GM19455 (cell line): ENCODE data around the gene GPR183.

ENCODE experiments used
- ATAC-seq: cut with Tn5 transposase; IDR thresholded peaks from one replicate; pipeline ENCODE4 v1.9.1; 2021; ENCODE audit not compliant: unreplicated experiment

The GPR183 gene, protein sequence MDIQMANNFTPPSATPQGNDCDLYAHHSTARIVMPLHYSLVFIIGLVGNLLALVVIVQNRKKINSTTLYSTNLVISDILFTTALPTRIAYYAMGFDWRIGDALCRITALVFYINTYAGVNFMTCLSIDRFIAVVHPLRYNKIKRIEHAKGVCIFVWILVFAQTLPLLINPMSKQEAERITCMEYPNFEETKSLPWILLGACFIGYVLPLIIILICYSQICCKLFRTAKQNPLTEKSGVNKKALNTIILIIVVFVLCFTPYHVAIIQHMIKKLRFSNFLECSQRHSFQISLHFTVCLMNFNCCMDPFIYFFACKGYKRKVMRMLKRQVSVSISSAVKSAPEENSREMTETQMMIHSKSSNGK

DNA sequence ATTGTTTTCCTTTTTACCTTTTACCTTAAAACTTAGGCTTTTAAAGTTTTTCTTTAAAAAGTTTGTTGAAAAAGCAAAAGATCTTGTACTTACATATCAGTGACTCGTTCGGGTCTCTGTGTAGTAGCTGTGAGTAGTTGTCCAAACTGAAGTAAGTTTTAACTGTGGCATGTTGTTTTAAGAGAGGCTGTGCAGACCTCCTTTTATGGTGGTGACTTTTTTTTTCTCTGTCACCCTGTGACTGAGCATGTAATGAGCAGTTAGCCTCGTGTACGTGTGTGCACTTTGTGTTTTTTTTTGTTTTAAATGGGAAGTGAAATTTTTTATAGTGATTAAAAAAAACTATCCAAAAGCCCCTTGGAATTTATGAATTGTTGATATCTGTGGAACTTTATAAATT, at the start of gene GPR183:
TSS of gene GPR183 (minus strand) at position 153 of the 400 bp plus-strand sequence. CDS start 11,254 bp downstream, outside the sequence.
- peak; percentile 52 for ATAC-seq

DNA sequence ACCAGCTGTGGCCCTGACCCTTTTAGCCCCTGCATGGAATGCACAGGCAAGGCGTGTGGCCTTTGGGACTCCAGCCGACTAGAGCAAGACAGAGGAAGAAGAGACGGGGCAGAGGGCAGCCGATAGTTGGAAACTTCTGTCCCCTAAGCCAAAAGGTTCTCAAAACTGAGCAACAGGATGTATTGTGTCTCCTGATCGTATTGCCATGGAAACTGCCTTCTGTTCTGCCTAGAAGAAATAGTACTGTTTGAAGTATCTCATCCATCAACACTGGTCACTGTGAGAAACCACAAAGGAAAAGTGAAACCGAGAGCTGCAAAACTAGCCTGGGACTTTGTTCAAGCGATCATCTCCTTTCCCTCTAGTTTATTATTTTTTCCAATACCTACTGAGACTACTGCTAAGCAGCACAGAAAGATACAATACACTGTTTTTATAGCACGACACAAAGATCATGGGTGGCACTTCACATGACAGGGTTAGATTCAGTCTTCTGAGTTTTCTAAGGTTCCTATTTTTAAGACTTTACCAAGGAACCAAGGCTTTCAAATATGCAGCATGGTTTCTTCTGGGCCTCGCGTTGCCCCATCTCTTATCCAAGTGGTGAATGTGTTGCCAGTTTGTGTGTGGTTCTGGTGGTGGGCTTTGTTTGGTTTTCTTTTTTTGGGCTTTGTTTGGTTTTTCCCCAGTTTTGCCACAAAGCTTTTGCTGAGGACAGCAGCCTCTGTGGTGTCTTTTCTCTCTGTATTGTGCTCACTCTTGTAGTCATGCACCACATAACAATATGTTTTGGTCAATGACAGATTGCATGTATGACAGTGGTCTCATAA, 49.3 kb upstream of the GPR183 start:
- peak; percentile 63 for ATAC-seq

DNA sequence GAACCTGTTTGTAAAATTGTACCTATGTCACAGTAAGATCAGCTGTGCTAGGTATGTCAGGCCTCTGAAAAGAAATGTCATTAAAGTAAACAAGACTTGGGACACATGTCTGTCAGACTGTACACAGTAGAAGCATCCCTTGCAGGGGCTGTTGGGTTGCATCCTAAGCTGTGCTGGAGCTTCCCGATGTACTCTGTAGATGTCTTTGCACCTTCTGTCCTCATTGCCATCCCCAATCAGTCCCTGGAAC, 48.7 kb upstream of the GPR183 start:
- ATAC-seq: no peak

DNA sequence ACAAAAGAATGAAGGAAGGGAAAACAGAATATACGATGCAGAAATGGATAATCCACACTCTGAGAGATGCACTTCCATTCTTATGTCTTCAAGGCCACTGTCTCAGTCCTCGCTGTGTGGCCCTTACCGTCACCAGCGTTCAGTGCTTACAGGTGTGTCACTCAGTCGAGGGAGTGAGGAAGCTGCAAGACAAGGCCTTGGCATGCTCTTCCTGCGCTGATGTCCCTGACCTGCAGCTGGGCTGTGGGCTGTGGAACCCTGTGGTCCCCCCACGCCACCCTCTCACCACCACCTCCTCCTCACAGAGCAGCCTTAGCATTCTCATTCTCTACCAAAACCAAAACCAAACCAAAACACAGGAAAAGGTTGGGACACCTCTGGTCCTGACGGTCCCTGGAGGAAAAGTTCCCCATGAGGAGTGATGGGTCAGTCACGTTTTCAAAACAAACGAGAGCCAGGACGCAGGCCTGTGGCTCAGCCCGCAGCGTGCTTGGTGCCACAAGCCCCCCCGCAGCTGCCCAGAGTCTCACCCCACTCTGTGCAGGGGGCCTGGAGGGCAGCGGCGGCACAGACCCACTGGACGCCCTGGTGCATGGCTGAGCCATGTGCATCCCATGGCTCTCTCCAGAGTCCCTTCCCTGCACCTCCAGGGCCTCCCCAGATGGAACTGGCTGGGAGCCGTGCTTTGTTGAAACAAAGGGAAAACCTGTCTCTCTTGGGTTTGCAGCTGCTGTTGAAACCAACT, 48.2 kb upstream of the GPR183 start:
- no peak for ATAC-seq

DNA sequence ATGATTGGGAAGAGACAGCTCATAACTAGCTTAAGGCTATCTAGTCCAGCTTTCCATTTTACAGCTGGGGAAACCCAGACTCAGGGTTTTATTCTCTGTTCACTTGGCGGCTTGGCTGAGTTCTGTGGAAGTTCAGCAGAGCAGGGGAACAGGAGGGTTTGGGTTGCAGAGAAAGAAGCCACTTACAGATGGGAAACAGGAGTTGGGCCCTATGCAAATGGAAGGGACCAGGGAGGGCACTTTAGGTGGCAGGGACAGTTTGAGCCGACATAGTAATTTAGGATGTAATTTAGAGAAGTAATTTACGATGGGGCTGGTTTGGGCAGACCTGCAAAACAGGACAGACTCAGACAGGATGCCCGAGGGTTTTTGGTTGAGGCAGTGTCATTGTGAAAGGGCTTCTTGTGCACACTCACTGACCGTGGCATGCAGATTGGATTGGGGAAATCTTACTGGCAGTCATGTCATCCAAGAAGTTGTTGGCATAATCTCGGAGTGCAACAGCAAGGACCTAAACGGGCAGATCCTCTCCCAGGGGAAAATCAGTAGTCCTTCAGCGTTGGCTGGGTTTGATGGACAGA, 47.3 kb upstream of the GPR183 start:
- no peak for ATAC-seq

DNA sequence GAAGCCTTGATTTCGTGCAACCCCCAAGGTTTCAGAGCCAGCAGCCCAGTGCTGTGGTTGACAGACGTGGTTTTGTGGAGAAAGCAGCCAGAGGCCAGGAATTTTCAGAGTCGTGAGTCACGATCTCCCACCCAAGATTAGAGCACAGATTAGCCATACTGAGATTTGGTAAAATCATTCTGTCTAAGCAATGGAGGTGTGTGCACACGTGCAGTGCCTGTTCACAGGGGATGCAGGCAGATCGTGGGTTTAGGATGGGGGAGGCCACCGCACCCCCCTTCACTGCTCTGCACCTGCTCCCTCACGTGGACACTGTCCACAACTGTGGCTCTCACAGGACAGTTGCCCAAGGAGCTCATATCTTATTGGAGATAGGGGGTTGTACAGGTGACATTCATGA, 46.6 kb upstream of the GPR183 start:
- ATAC-seq: no peak

DNA sequence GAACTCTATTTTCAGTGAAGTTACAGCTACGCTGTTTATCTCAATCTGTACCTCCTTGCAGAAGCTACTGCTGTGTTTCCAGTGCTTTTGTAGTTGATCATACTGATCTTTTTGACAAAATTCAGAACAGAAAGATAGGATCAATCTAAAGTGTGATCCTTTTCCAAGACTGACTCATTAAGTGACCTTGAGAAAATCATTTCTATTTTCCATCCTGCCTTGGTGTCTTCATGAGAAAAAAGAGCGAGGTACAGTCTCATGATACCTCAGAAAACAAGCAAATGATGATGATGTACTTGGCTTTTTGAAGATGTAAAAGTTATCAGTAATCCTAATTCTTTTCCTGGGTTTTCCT, 46.0 kb upstream of the GPR183 start:
- ATAC-seq: no peak

DNA sequence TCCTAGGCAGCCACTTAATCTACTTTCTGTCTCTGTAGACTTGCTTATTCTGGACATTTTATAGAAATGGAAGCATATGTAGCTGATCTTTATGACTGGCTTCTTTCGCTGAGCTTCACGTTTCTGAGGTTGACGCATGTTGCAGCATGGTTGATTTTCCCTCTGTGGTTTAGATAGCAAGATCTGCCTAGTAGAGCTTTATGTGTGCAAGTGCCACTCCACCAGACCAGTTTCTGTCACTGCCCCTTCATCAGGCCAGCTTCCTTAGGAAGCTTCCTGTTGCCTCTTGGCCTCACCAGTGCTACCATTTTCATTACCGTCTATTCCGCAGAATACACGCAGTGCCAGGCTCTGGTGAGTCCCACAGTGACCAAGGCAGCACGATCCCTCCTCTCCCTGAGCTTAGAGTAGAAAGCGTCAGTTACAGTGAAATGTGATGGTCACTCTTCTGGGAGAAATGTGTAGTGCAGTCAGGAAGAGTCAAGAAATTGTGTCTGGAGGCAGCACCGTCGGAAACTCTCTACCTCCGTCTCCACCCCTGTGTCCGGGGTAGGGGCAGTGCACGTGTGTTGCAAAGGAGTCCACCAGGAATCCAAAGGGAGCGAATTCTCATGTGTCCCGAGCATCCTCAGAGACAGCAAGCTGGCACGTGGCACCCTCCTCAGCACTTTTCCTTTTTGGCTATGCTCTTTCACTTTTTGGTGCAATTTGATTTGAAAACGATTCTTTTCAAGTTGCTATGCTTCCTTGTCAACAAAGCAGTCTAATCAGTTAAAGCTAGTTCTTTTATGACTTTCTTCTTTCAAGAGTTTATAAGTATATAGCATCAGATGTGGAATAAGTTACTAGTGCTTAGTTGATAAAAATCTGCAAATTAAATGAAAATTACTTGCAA, 45.4 kb upstream of the GPR183 start:
- no peak for ATAC-seq

DNA sequence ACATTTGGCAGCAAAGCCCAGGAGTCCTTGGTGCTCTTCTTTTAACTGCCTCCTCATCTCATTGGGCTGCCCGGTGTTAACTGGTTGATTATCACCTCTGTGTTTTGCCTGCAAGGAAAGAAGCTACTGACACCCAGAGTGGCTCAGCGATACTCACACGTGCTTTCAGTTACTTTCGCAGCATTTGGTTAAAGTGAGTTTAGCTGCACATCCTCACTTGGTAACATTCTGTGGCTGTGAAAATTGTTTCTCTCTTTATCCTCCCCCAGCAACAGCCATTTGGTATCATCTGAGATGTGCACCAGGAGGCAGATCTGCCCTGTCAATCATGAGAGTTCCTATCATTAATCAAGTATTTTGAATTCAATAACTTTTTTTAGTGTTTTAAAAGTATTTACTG, 44.6 kb upstream of the GPR183 start:
- no peak for ATAC-seq

DNA sequence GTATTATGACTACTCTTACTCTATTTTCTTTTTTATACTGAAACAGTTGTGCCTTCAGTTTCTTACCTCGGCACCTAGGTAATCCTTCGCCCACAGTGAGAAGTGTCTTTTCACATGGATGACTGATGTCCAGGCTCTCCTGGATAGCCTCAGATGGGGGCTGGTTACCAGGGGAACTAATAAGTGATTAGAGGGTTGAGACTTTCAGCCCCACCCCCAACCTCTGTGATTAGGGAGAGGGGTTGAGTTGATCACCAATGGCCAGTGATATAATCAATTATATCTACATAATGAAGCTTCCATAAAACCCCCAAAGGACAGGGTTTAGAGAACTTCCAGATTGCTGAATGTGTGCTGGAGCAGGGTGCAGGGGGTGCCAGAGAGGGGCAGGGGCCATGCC, 43.0 kb upstream of the GPR183 start:
- ATAC-seq: no peak

DNA sequence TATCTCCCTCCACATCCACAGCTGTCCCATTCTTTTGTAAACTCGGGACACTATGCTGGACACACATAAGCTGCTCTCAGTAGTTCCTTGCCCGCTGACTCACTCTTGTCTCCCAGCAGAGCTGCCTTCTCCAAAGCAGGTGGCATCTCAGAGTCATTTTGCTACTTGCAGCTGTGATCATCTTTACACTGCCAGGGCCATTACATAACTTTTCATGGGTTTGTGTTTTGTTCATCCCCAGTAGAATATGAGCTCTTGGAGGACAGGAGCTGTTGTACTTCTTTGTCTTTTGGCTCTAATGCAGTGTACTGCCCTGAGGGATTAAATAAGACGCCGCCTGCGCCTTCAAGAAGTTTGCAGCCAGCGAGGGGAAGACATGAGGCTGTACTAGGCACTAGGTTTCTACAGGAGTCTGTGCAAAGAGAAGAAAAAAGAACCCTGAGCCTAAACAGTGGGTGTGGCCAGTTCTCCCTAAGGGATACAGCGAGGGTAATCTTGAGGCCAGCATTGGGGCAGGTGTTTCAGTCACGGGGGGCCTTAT, 40.8 kb upstream of the GPR183 start:
- peak; percentile 71 for ATAC-seq

DNA sequence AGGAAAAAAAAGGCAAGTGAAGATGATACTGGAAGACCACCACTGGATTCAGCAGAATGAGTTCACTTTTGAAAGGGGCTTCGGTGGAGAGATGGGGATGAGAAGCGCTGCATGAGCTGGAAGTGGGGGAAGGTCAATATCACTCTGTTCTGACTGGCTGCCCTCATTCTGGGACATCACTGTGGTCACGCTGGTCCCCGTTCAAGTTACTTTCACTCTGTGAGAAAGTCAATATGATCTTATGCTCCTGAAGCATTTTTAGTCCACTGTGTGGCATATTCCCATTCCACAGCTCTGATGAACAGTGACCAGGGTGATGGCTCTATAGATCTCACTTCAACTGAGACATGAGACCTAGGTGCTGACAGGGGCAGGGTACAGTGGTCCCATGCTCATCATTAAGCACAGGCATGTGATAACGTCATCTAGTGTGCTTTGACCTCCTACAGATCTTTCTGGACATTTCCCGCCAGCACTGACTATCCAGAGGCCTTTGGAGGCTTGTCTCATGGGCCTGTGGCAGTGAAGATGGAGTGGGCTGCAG, 40.2 kb upstream of the GPR183 start:
- peak; percentile 26 for ATAC-seq

DNA sequence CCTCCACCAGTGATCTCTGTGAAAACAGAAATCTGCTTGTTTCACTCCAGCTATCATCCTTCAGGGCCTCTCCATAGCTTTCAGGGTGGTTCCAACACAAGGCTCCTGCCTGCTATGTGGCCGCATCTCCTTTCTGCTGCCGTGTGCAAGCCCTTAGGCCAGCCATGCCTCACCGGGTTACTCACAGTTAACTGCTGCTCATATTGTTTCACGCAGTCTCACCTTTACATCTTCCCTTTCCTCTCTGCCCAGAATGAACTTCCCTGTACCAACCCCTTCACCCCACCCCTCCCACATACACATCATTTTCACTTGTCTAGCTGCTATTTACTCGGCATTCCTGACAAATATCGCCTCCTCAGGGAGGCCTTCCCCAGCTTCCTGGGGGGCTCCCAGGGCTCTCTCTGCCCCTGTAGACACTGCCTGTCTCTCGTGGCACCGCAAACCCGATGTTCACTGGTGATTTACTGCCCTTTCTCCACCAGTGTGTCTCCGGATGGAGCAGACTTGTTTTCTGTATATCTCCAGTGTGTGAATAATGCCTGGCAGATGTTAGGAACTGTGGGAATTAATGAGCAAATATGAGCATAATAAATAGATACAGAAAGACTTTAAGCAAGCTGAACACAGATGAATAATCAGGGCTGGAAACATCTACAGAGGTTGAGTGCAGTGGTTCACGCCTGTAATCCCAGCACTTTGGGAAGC, 39.3 kb upstream of the GPR183 start:
- no peak for ATAC-seq

DNA sequence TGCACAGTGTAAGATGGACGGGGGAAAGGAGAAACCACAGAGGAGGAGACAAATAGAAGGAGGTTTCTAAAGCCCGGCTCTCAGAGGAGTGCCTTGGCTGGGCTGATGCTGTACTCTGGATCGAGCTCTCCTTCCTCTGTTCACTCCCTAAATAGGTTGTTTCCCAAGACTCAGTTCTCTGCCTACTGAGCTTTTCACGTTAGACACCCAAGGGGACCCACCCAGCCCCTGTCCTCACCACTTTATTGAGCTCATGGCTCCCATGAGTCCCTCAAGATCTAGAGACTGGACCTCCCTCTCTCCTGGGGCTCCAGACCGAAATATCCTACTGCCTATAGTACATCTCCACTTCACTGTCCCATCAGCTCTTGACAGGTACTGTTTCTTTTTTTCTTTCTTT, 38.1 kb upstream of the GPR183 start:
- ATAC-seq: no peak

DNA sequence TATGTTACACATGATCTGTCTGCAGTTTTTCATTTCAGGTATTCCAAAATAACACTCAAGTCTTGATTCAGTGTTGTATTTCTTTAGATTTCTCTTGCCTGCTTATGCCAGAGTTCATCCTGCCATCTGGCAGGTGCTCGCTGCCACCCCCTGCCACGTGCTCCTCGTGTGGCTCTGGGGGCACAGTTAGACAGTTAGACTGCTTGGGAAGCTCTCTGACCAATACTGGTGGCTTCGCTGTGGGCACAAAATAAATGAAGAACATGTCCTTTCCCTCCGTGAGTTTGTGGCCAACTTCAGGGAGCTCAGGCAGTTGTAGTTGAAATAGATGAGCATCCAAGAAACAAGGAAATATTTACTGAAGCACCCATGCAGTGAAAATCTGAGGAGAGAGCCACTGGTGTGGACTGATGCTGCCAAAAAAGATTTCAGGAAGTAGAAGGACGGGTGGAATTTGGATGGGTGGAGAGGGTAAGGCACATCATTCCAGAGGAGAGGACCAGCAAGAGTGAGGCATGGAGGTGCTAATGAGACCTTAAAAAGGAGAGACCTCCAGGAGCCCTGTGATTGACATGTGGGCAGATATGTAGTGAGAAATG, 37.5 kb upstream of the GPR183 start:
- no peak for ATAC-seq

DNA sequence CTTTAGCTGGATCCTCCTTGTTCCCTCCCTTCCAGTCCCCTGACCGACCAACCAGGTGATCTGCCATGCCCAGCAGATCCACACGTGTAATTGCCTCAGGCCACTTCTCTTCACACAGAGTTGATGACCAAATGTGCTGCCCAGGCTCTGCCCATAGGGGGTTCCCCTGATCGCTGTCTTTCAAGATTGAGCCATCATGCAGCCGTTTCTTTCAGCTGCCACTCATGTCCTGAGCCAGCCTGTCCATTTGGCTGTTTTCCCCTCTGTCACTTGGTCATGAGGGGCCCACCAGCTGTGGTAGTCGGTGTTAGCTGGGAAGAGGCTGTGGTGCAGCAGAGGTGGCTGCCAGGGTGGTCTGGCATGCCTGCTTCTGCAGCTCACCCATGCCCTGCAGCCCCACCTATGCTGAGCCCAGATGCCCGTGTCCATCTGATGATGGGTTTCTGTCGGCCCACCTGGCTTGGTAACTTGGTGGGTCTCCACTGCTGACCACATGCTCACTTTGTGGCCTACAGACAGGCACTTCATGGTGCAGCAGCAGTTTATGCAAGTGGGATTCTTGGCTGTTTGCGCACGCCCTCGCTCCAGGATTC, 35.6 kb upstream of the GPR183 start:
- ATAC-seq: no peak

DNA sequence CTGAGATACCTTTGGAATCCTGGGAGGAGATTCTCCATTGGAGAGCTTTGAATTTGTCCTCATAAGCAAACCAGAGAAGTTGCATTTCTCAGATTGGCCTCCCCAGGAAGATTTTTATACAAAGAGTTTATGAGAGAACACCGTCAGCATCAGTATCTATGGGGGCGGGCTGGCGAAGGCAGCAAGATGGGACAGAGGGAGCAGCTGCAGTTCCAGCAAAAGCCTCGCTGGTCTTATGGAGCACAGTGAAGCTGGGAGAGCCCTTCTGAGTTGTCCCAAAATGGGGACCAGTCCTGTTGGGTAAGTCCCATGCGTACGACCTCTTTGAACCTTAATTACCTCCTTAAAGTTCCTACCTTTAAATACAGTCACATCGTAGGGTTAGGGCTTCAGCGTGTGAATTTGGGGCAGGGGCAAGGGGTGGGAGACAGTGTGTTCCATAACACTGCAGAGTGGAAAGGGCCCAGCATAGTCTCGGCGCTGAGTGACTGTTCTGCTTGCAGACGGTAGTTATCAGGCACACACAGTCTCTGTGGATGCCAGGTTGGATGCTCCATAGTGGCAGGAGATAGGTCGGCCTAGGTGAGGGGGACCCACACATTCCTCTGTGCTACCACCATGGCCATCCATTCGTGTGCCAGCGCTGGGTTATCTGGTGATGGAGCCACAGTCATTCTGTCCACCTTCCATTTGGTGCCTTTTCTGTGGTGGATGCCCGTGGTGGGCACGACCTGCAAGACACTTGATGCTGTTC, 34.9 kb upstream of the GPR183 start:
- ATAC-seq: no peak

DNA sequence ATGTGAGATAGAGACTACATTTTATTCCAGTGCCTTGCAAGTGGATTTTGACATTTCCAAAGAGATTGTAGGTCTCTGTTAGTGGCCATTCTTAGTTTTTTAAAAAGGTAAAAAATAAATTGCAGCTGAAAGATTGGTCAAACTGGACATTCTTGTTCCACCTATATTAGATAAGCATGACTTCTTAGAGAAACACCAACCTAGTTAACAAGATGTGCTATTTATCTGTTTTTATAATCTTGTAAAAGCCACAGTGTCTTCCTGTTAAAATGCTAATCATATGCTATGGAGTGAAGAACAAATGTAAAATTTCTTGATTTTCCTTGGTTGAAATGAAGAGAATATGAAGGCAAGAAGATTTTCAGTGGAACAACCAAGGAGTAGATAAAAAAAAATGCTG, 33.4 kb upstream of the GPR183 start:
- ATAC-seq: no peak
